ENCODE measurements around the gene SLC2A5. TPM values are rescaled to one million over a fixed set of nuclear protein-coding genes. Genes with fewer than 3 reads are reported as not detected.

Gene SLC2A5
- total RNA-seq, 1 experiment from 2014 or later, result 0.70 TPM

GRCh38 chr1:9111357-9111691 is 41.9 kb upstream of the SLC2A5 start:
- TF ChIP-seq CTCF (IDR thresholded peaks at IDR 0.05; ENCODE audit: insufficient read depth in 1 of 2, low read depth in 1 of 2, low read length in 1 of 2, severe bottlenecking in 1 of 2, unreplicated experiment in 1 of 2), result no peak
- H3K36me3 Mint-ChIP-seq (ENCODE audit: insufficient read depth, unreplicated experiment), result peaks cover 6% of the 10 kb centered on the region

GRCh38 chr1:9110669-9111356 is 41.4 kb upstream of the SLC2A5 start:
- Mint-ChIP-seq H3K27me3 (ENCODE audit: insufficient read depth, unreplicated experiment) (no peaks in the 10 kb centered on the region), H3K27ac (ENCODE audit: unreplicated experiment) (peak overlapping the region; percentile 91), H3K4me3 (ENCODE audit: unreplicated experiment) (peak overlapping the region; percentile 19), H3K9me3 (ENCODE audit: unreplicated experiment) (no peaks in the 10 kb centered on the region), H3K4me1 (ENCODE audit: low read depth, unreplicated experiment) (peaks cover 26% of the 10 kb centered on the region), H3K36me3 (ENCODE audit: insufficient read depth, unreplicated experiment) (peaks cover 6% of the 10 kb centered on the region)
- peak; percentile 89 to 91 for TF ChIP-seq CTCF (IDR thresholded peaks at IDR 0.05; ENCODE audit: insufficient read depth in 1 of 2, low read depth in 1 of 2, low read length in 1 of 2, severe bottlenecking in 1 of 2, unreplicated experiment in 1 of 2)
- intact Hi-C loops (cut with micrococcal nuclease; ENCODE audit: unreplicated experiment), result loop anchor here (1.0 kb wide), 3 partner anchors 31 to 85 kb away; no protein-coding TSS in a partner anchor
- ChIA-PET CTCF (interaction anchor here (1.0 to 1.6 kb wide), 11 partner anchors 9 to 193 kb away, joined by 3 to 13 read pairs (median 5); partner anchors contain the start of genes GPR157 and H6PD), POLR2A (no interaction called here)
- Histone ChIP-seq H3K9me3 (no peaks in the 10 kb centered on the region), H3K4me3 (ENCODE audit: low read depth, low read length) (no peak overlapping the region), H3K36me3 (ENCODE audit: control insufficient read depth, insufficient read depth, low read length) (peaks cover 4% of the 10 kb centered on the region; the same call in 1 of the 2 replicates), H3K27me3 (replicated peaks; ENCODE audit: control insufficient read depth, insufficient read depth, low read length) (no peaks in the 10 kb centered on the region), H3K4me1 (peaks cover 52% of the 10 kb centered on the region)
- no TSS peak for BruUV-seq (replicated peaks)
- peak; percentile 96 to 97 for DNase-seq

More at GRCh38 chr1:9111357-9111691, 41.9 kb upstream of the SLC2A5 start:
- Mint-ChIP-seq H3K9me3 (ENCODE audit: unreplicated experiment) (no peaks in the 10 kb centered on the region), H3K27me3 (ENCODE audit: insufficient read depth, unreplicated experiment) (no peaks in the 10 kb centered on the region), H3K4me1 (ENCODE audit: low read depth, unreplicated experiment) (peaks cover 27% of the 10 kb centered on the region), H3K4me3 (ENCODE audit: unreplicated experiment) (no peak overlapping the region), H3K27ac (ENCODE audit: unreplicated experiment) (peak overlapping the region; percentile 91)
- no peaks in the 10 kb centered on the region for H3K9me3 ChIP-seq
- POLR2A ChIA-PET, result no interaction called here
- no peaks in the 10 kb centered on the region for H3K27me3 ChIP-seq (replicated peaks; ENCODE audit: control insufficient read depth, insufficient read depth, low read length)
- H3K36me3 ChIP-seq (ENCODE audit: control insufficient read depth, insufficient read depth, low read length), result peaks cover 4% of the 10 kb centered on the region; the same call in 1 of the 2 replicates
- intact Hi-C loops (cut with micrococcal nuclease; ENCODE audit: unreplicated experiment), result no loop called here
- peaks cover 53% of the 10 kb centered on the region for H3K4me1 ChIP-seq
- BruUV-seq (replicated peaks), result no TSS peak
- DNase-seq, result no peak
- CTCF ChIA-PET, result interaction anchor here (1.0 to 1.6 kb wide), 10 partner anchors 10 to 194 kb away, joined by 3 to 13 read pairs (median 5); partner anchors contain the start of genes GPR157 and H6PD
- no peak overlapping the region for H3K4me3 ChIP-seq (ENCODE audit: low read depth, low read length)

- intact Hi-C loops (cut with micrococcal nuclease; ENCODE audit: unreplicated experiment), result no loop called here
- no peaks in the 10 kb centered on the region for H3K27me3 Mint-ChIP-seq (ENCODE audit: insufficient read depth, unreplicated experiment)
- peaks cover 26% of the 10 kb centered on the region for H3K4me1 ChIP-seq
- ChIA-PET POLR2A (no interaction called here), CTCF (no interaction called here)
- no peak overlapping the region for H3K4me3 Mint-ChIP-seq (ENCODE audit: unreplicated experiment)
- H3K4me1 Mint-ChIP-seq (ENCODE audit: low read depth, unreplicated experiment), result peaks cover 5% of the 10 kb centered on the region
- no peaks in the 10 kb centered on the region for H3K9me3 Mint-ChIP-seq (ENCODE audit: unreplicated experiment)
- no peak overlapping the region for H3K4me3 ChIP-seq (ENCODE audit: low read depth, low read length)
- H3K9me3 ChIP-seq, result no peaks in the 10 kb centered on the region
- H3K36me3 Mint-ChIP-seq (ENCODE audit: insufficient read depth, unreplicated experiment), result peaks cover under 1% of the 10 kb centered on the region
- H3K27ac Mint-ChIP-seq (ENCODE audit: unreplicated experiment), result no peak overlapping the region
- BruUV-seq (replicated peaks), result no TSS peak
- H3K27me3 ChIP-seq (replicated peaks; ENCODE audit: control insufficient read depth, insufficient read depth, low read length), result no peaks in the 10 kb centered on the region
- no peak for TF ChIP-seq CTCF (IDR thresholded peaks at IDR 0.05; ENCODE audit: insufficient read depth in 1 of 2, low read depth in 1 of 2, low read length in 1 of 2, severe bottlenecking in 1 of 2, unreplicated experiment in 1 of 2)
- no peak for DNase-seq
- H3K36me3 ChIP-seq (ENCODE audit: control insufficient read depth, insufficient read depth, low read length), result peaks cover 4% of the 10 kb centered on the region; the same call in 1 of the 2 replicates
Observed at GRCh38 chr1:9108056-9108665, 38.7 kb upstream of the SLC2A5 start.
